ENCODE measurements around the gene NDST1.
A peak's percentile ranks its signal among the peaks of the same experiment; 100 is the strongest.

The NDST1 gene

DNA sequence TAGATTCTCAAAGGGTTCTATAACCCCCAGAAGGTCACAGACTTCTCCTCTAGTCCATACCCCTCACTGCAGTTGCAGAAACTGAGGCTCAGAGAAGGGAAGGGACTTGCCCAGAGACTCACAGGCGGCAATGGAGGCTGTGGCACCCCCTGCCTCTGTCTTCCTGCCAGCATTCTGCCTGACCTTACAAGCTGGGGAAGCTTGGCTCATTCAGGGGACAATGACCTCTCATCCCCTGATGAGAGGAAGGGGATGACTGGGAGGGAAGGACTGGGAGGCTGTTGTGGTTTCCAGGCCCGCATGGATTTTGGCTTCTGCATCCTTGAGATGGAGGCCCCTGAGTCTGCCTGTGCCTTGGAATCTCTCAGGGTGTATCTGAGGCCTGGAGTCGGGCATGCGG is 897 bp downstream of the NDST1 start:
- ChIA-PET CTCF (no interaction called here), POLR2A (ENCODE audit: low non-redundant PET) (interaction anchor here (0.5 kb wide), 1 partner anchor 16 kb away, joined by 3 read pairs; no protein-coding TSS in a partner anchor)
- no peak for TF ChIP-seq CTCF (conservative IDR thresholded peaks at IDR 0.05; ENCODE audit: low read depth)
- peak overlapping the region; percentile 97 for H3K27ac ChIP-seq
- no peak for DNase-seq (ENCODE audit: low spot score)

DNA sequence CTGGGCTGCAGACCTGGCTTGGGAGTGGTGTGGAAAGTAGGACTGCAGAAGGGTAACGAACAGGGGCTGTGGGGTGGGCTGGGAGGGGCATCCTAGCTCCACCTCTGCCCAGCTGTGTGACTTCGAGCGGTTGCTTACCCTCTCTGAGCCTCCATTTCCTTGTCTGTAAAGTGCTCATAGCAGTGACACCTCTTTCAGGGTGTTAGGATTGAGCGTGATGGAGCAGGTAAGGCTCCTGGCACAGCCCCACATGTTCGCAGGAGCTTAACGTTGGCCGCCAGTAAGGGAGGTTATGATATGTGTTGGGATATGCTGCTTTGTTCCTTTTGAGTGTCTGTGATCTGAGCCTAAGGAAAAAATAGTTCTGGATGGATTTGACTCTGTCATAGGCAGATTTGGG is 2.1 kb downstream of the NDST1 start:
- ChIA-PET CTCF (interaction anchor here (1.1 kb wide), 1 partner anchor 8 kb away, joined by 3 read pairs; no protein-coding TSS in a partner anchor), POLR2A (ENCODE audit: low non-redundant PET) (no interaction called here)
- TF ChIP-seq CTCF (conservative IDR thresholded peaks at IDR 0.05; ENCODE audit: low read depth) = no peak
- H3K27ac ChIP-seq = peak overlapping the region; percentile 97
- DNase-seq (ENCODE audit: low spot score) = no peak

GRCh38 chr5:150510460-150511263 is 2.7 kb downstream of the NDST1 start:
- H3K27ac ChIP-seq = peak overlapping the region; percentile 97
- ChIA-PET POLR2A (ENCODE audit: low non-redundant PET) (no interaction called here), CTCF (interaction anchor here (0.5 to 1.1 kb wide), 3 partner anchors 9 to 119 kb away, joined by 3 to 5 read pairs (median 3); no protein-coding TSS in a partner anchor)
- no peak for DNase-seq (ENCODE audit: low spot score)
- TF ChIP-seq CTCF (conservative IDR thresholded peaks at IDR 0.05; ENCODE audit: low read depth) = no peak

DNA sequence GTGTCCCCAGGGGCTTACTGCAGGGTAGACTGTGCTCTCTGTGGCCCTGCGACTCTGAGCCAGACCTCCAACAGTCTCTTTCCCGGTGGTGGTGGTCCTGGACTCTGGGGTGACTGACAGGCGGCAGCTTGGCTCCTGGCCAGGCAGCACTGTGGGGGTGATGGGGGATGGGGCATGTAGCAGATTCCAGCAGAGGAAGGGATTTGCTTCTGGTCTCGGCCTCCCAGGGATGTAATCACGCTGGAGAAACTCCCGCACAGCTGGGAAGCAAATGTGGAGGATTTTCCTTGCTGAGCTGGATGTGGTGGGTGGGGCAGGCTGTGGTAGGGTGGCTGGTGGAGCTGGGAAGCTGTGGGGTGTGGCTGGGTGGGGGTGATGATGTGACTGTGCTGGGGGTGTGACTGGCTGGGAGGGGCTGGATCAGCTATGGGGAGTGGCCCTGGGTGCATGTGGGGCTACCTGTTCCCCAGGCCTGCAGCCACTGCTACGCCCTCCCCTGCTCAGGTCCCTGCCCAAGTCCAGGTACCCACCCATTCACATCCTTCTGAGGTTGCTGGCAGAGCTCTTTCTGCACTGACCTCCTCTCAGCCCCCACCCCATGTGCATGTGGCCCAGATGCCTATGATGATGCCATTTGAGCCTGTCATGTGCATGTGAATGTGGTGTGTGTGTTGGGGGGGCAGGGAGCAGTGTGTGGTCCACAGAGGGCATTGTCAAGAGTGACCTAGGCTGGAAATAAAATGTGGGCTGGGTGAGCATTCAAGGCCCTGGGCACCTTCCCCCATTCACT is 3.8 kb downstream of the NDST1 start:
- POLR2A ChIA-PET (ENCODE audit: low non-redundant PET) = interaction anchor here (0.7 kb wide), 1 partner anchor 25 kb away, joined by 3 read pairs; no protein-coding TSS in a partner anchor
- TF ChIP-seq CTCF (conservative IDR thresholded peaks at IDR 0.05; ENCODE audit: low read depth) = no peak
- peak overlapping the region; percentile 97 for H3K27ac ChIP-seq
- CTCF ChIA-PET = interaction anchor here (0.5 to 0.7 kb wide), 4 partner anchors 22 to 117 kb away, joined by 3 to 5 read pairs (median 4); no protein-coding TSS in a partner anchor
- peak; percentile 97 for DNase-seq (ENCODE audit: low spot score)

DNA sequence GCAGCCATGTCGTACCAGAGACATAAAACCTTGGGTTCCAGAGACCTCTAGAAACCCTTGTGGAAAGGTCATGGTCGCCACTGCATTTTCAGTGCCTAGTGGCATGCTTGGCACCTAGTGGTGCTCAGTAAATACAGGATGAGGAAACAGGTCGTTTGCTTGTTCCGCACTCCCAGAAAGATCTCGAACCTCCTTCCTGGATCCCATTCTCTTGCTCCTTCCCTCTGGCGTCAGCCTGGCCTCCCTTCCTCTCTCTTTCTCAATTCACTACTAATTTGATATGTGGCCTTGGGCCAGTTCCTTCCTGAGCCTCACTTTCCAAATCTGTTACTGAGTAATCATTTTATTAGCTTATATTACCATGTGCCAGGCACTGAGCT is 4.4 kb downstream of the NDST1 start:
- DNase-seq (ENCODE audit: low spot score) = no peak
- CTCF ChIA-PET = interaction anchor here (0.5 to 1.0 kb wide), 2 partner anchors 13 to 23 kb away, joined by 4 to 5 read pairs; no protein-coding TSS in a partner anchor
- POLR2A ChIA-PET (ENCODE audit: low non-redundant PET) = no interaction called here
- H3K27ac ChIP-seq = peak overlapping the region; percentile 97
- no peak for TF ChIP-seq CTCF (conservative IDR thresholded peaks at IDR 0.05; ENCODE audit: low read depth)
